ENCODE measurements around the gene MAF. TPM values are rescaled to one million over a fixed set of nuclear protein-coding genes. Genes with fewer than 3 reads are reported as not detected.

MAF gene
- total and polyA plus RNA-seq, 2 donors (not counting 1 experiment from before 2014, with no cell fraction given) = 6.6 to 27.7 TPM

DNA sequence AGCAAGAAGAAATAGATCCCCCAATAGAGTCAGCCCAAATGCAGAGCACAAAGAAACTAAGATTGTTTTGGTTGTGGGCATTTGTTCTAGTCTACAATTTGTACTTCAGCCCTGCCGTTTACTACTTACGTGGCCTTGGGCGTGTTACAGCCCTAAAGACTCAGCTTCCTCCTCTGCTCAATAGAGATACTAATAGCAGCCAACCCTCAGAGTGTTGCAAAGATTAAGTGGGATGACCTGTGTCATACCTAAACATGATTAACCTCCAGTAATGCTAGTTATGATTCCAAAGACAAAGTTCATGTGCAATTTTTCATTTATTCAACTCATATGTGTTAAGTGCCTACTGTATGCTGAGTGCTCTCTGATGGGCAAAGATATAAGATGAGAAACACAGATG is 43.1 kb downstream of the MAF start:
- Histone ChIP-seq H2AFZ (ENCODE audit: low read length) (no peak overlapping the region), H3K4me3 (replicated peaks in 1 of 4; ENCODE audit: control extremely low read depth in 1 of 4, insufficient read depth in 1 of 4, low read depth in 3 of 4, low read length in 4 of 4) (no peak overlapping the region), H3K4me2 (ENCODE audit: extremely low read depth, insufficient read depth, low read length) (no peak overlapping the region), H3K9ac (ENCODE audit: insufficient read depth, low read length) (no peak overlapping the region), H3K27me3 (ENCODE audit: control insufficient read depth, insufficient read depth, low read length) (no peaks in the 10 kb centered on the region), H3K4me1 (ENCODE audit: control insufficient read depth, extremely low read depth, insufficient read depth, low read length) (no peaks in the 10 kb centered on the region), H4K20me1 (ENCODE audit: control insufficient read depth, extremely low read depth, insufficient read depth, low read length) (no peaks in the 10 kb centered on the region), H3K79me2 (ENCODE audit: control insufficient read depth, insufficient read depth, low read length) (no peaks in the 10 kb centered on the region), H3K9me3 (ENCODE audit: control insufficient read depth, insufficient read depth, low read depth, low read length) (no peaks in the 10 kb centered on the region), H3K36me3 (ENCODE audit: control insufficient read depth, insufficient read depth, low read length) (no peaks in the 10 kb centered on the region), H3K27ac (ENCODE audit: insufficient read depth, low read length) (no peak overlapping the region)
- TF ChIP-seq EZH2 (IDR thresholded peaks at IDR 0.05; ENCODE audit: low read length, missing control alignments) = no peak
- no peak for TF ChIP-seq CTCF (conservative IDR thresholded peaks at IDR 0.05 in 1 of 2, IDR thresholded peaks at IDR 0.05 in 1 of 2; ENCODE audit: low read depth in 1 of 2, low read length in 2 of 2)
- DNase-seq (ENCODE audit: low read depth in 2 of 2) = no peak

DNA sequence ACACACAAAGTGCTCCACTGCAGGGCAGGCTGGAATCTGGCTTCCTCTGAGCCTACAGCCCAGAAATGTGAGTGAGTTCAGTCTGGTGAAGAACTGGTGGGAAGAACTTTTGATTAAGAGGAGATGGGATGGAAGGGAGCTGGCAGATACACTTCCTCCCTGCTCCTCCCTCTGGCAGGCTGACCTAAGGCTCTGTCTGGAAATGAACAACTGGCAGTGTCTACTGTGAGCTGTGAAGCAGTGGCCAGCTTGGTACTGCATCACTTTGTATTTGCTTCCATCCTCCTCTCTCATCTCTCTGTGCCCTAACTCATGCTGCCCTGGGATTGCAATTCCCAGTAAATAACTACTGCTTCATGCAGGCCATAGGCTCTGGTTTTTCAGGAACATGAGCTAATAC is 45.6 kb downstream of the MAF start:
- Histone ChIP-seq H3K27me3 (ENCODE audit: control insufficient read depth, insufficient read depth, low read length) (no peaks in the 10 kb centered on the region), H2AFZ (ENCODE audit: low read length) (no peak overlapping the region), H3K9ac (ENCODE audit: insufficient read depth, low read length) (no peak overlapping the region), H3K4me3 (replicated peaks in 1 of 4; ENCODE audit: control extremely low read depth in 1 of 4, insufficient read depth in 1 of 4, low read depth in 3 of 4, low read length in 4 of 4) (no peak overlapping the region), H3K36me3 (ENCODE audit: control insufficient read depth, insufficient read depth, low read length) (no peaks in the 10 kb centered on the region), H4K20me1 (ENCODE audit: control insufficient read depth, extremely low read depth, insufficient read depth, low read length) (no peaks in the 10 kb centered on the region), H3K4me1 (ENCODE audit: control insufficient read depth, extremely low read depth, insufficient read depth, low read length) (no peaks in the 10 kb centered on the region), H3K27ac (ENCODE audit: insufficient read depth, low read length) (no peak overlapping the region), H3K9me3 (ENCODE audit: control insufficient read depth, insufficient read depth, low read depth, low read length) (no peaks in the 10 kb centered on the region), H3K79me2 (ENCODE audit: control insufficient read depth, insufficient read depth, low read length) (no peaks in the 10 kb centered on the region), H3K4me2 (ENCODE audit: extremely low read depth, insufficient read depth, low read length) (no peak overlapping the region)
- DNase-seq (ENCODE audit: low read depth in 2 of 2) = no peak
- no peak for TF ChIP-seq CTCF (conservative IDR thresholded peaks at IDR 0.05 in 1 of 2, IDR thresholded peaks at IDR 0.05 in 1 of 2; ENCODE audit: low read depth in 1 of 2, low read length in 2 of 2)
- TF ChIP-seq EZH2 (IDR thresholded peaks at IDR 0.05; ENCODE audit: low read length, missing control alignments) = no peak

- H3K4me1 ChIP-seq (ENCODE audit: control insufficient read depth, extremely low read depth, insufficient read depth, low read length) = no peaks in the 10 kb centered on the region
- TF ChIP-seq CTCF (conservative IDR thresholded peaks at IDR 0.05 in 1 of 2, IDR thresholded peaks at IDR 0.05 in 1 of 2; ENCODE audit: low read depth in 1 of 2, low read length in 2 of 2) (no peak), EZH2 (IDR thresholded peaks at IDR 0.05; ENCODE audit: low read length, missing control alignments) (no peak)
Observed at GRCh38 chr16:79550373-79550772, 50.2 kb downstream of the MAF start.

More at GRCh38 chr16:79550373-79550772, 50.2 kb downstream of the MAF start:
- no peak overlapping the region for H3K9ac ChIP-seq (ENCODE audit: insufficient read depth, low read length)
- no peaks in the 10 kb centered on the region for H4K20me1 ChIP-seq (ENCODE audit: control insufficient read depth, extremely low read depth, insufficient read depth, low read length)
- H3K4me3 ChIP-seq (replicated peaks in 1 of 4; ENCODE audit: control extremely low read depth in 1 of 4, insufficient read depth in 1 of 4, low read depth in 3 of 4, low read length in 4 of 4) = no peak overlapping the region
- no peak overlapping the region for H2AFZ ChIP-seq (ENCODE audit: low read length)
- DNase-seq (ENCODE audit: low read depth in 2 of 2) = no peak
- H3K27ac ChIP-seq (ENCODE audit: insufficient read depth, low read length) = no peak overlapping the region
- no peaks in the 10 kb centered on the region for H3K79me2 ChIP-seq (ENCODE audit: control insufficient read depth, insufficient read depth, low read length)
- no peaks in the 10 kb centered on the region for H3K9me3 ChIP-seq (ENCODE audit: control insufficient read depth, insufficient read depth, low read depth, low read length)
- no peaks in the 10 kb centered on the region for H3K27me3 ChIP-seq (ENCODE audit: control insufficient read depth, insufficient read depth, low read length)
- H3K4me2 ChIP-seq (ENCODE audit: extremely low read depth, insufficient read depth, low read length) = no peak overlapping the region
- H3K36me3 ChIP-seq (ENCODE audit: control insufficient read depth, insufficient read depth, low read length) = no peaks in the 10 kb centered on the region
